Hepatocyte (in vitro differentiated cells): ENCODE results near the gene ADAMTS12. TPM values are rescaled to one million over a fixed set of nuclear protein-coding genes. Genes with fewer than 3 reads are reported as not detected.

ENCODE experiments used
- DNase-seq: peaks from one replicate; pipeline ENCODE4 v3.0.0-alpha.2; 2016; ENCODE audit warnings: low spot score
- H2AFZ ChIP-seq: fragments of 200-600 bp; sonication (generic); 2 replicates; pipeline ENCODE4 v1.6.0; 2016; ENCODE audit warnings: antibody characterized with exemption, mild to moderate bottlenecking
- H3K27ac ChIP-seq: fragments of 200-600 bp; sonication (generic); 2 replicates; pipeline ENCODE4 v1.5.1; 2016; ENCODE audit warnings: mild to moderate bottlenecking
- H3K27me3 ChIP-seq: fragments of 200-600 bp; sonication (generic); 2 replicates; pipeline ENCODE4 v1.6.1; 2016
- H3K36me3 ChIP-seq: fragments of 200-600 bp; sonication (generic); replicated peaks from 2 replicates; pipeline ENCODE4 v1.5.1; 2016; ENCODE audit warnings: low read depth; ENCODE audit not compliant: insufficient read depth
- H3K4me1 ChIP-seq: fragments of 200-600 bp; sonication (generic); 2 replicates; pipeline ENCODE4 v1.5.1; 2016; ENCODE audit warnings: mild to moderate bottlenecking, moderate library complexity; ENCODE audit not compliant: insufficient read depth
- H3K4me2 ChIP-seq: fragments of 200-600 bp; sonication (generic); 2 replicates; pipeline ENCODE4 v1.6.0; 2016
- H3K4me3 ChIP-seq: fragments of 200-600 bp; sonication (generic); 2 replicates; pipeline ENCODE4 v1.5.1; 2016; ENCODE audit warnings: mild to moderate bottlenecking
- H3K79me2 ChIP-seq: fragments of 200-600 bp; sonication (generic); 2 replicates; pipeline ENCODE4 v1.6.0; 2017; ENCODE audit warnings: mild to moderate bottlenecking
- H3K9me2 ChIP-seq: fragments of 200-600 bp; sonication (generic); replicated peaks from 2 replicates; pipeline ENCODE4 v1.6.0; 2017; ENCODE audit warnings: mild to moderate bottlenecking; ENCODE audit not compliant: insufficient read depth
- H3K9me3 ChIP-seq: fragments of 200-600 bp; sonication (generic); 2 replicates; pipeline ENCODE4 v1.5.1; 2016; ENCODE audit warnings: low read depth, mild to moderate bottlenecking
- H4K20me1 ChIP-seq: fragments of 200-600 bp; sonication (generic); 2 replicates; pipeline ENCODE4 v1.6.0; 2016; ENCODE audit warnings: mild to moderate bottlenecking; ENCODE audit not compliant: insufficient read depth, poor library complexity, severe bottlenecking
- EZH2 ChIP-seq: fragments of 200-600 bp; sonication (generic); IDR thresholded peaks from 2 replicates; pipeline ENCODE4 v1.6.1; 2016; ENCODE audit warnings: antibody characterized with exemption, mild to moderate bottlenecking, borderline replicate concordance
- EZH2phosphoT487 ChIP-seq: fragments of 200-600 bp; sonication (generic); IDR thresholded peaks from one replicate; pipeline ENCODE4 v1.6.1; 2018; ENCODE audit warnings: antibody characterized with exemption, mild to moderate bottlenecking, low read depth, moderate library complexity; ENCODE audit not compliant: unreplicated experiment, severe bottlenecking
- WGBS: methylation state at CpG from one replicate; pipeline ENCODE4 v1.1.6; 2016; ENCODE audit warnings: low lambda C conversion rate; ENCODE audit errors: missing lambda C conversion rate; 5-methylcytosine and 5-hydroxymethylcytosine counted together
- polyA plus RNA-seq: library from polyadenylated mRNA; unstranded; fragments of >200 nt; fragmentation: Nextera tagmentation; extraction: Ambion mirVana; gene quantifications from 2 replicates; pipeline ENCODE4 v1.2.1, GENCODE V29; 2016
- total RNA-seq: library from RNA; depleted of rRNA; stranded (reverse); fragments of >200 nt; gene quantifications from 2 replicates; pipeline ENCODE4 v1.2.3, GENCODE V29; 2014
- TF ChIP-seq, protein P1 (sequence below): fragments of 200-600 bp; sonication (generic); IDR thresholded peaks from 2 replicates; pipeline ENCODE4 v1.5.1; 2016; ENCODE audit warnings: antibody characterized with exemption, mild to moderate bottlenecking; ENCODE audit not compliant: poor library complexity

The ADAMTS12 gene
- total and polyA plus RNA-seq, 2 experiments from 2014 or later, result 3.2 to 8.9 TPM

DNA sequence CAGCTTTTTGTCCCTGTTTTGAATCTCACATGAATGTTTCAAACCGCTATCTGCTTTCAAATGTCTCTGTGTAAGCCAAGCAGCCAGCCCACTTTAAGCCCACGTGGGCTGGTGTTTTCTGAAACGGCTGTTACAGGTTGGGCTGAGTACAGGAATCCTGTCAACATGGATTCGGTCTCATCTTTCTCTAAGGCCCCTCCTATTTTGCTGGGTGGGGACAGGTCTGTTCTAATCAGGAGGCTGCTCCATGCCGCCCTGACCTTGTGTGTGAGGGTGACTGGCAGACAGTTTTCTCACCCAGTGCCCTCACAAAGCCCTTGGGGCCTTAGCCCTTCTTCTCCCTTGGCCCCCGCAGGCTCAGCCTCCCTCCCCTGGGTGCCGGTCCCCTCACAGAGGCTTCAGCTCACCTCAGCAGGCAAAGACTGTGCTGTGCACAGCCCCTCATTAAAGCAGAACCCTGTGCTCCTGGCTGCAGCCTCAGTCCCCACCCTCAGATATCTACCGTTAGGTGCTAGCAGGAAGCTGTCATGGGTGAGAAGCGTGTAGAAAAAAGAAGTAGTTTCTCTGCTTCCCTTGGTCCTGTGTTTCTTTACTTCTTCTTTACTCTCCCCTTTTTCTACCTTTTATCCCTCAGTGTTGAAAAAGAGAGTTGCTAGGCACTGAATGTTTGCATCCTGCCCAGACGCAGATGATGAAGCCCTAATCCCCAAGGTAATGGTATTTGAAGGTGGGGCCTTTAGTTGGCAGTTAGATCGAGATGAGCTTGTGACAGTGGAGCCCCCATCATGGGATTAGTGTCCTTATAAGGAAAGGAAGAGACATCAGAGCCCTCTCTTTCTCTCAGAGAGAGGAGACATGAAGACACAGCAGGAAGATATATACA, 205.7 kb downstream of the ADAMTS12 start:
- Histone ChIP-seq H3K27me3 (no peaks in the 10 kb centered on the region), H3K4me2 (no peak overlapping the region), H4K20me1 (no peaks in the 10 kb centered on the region), H2AFZ (no peak overlapping the region), H3K27ac (no peak overlapping the region), H3K36me3 (no peaks in the 10 kb centered on the region), H3K4me3 (no peak overlapping the region), H3K4me1 (no peaks in the 10 kb centered on the region), H3K9me2 (no peaks in the 10 kb centered on the region), H3K79me2 (no peaks in the 10 kb centered on the region), H3K9me3 (no peaks in the 10 kb centered on the region)
- TF ChIP-seq EZH2phosphoT487 (no peak), EZH2 (no peak)
- TF ChIP-seq, protein P1, sequence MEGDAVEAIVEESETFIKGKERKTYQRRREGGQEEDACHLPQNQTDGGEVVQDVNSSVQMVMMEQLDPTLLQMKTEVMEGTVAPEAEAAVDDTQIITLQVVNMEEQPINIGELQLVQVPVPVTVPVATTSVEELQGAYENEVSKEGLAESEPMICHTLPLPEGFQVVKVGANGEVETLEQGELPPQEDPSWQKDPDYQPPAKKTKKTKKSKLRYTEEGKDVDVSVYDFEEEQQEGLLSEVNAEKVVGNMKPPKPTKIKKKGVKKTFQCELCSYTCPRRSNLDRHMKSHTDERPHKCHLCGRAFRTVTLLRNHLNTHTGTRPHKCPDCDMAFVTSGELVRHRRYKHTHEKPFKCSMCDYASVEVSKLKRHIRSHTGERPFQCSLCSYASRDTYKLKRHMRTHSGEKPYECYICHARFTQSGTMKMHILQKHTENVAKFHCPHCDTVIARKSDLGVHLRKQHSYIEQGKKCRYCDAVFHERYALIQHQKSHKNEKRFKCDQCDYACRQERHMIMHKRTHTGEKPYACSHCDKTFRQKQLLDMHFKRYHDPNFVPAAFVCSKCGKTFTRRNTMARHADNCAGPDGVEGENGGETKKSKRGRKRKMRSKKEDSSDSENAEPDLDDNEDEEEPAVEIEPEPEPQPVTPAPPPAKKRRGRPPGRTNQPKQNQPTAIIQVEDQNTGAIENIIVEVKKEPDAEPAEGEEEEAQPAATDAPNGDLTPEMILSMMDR, result no peak
- 43% methylated on average over 11 of the region's 11 CpGs for WGBS
- DNase-seq, result peak; percentile 5

DNA sequence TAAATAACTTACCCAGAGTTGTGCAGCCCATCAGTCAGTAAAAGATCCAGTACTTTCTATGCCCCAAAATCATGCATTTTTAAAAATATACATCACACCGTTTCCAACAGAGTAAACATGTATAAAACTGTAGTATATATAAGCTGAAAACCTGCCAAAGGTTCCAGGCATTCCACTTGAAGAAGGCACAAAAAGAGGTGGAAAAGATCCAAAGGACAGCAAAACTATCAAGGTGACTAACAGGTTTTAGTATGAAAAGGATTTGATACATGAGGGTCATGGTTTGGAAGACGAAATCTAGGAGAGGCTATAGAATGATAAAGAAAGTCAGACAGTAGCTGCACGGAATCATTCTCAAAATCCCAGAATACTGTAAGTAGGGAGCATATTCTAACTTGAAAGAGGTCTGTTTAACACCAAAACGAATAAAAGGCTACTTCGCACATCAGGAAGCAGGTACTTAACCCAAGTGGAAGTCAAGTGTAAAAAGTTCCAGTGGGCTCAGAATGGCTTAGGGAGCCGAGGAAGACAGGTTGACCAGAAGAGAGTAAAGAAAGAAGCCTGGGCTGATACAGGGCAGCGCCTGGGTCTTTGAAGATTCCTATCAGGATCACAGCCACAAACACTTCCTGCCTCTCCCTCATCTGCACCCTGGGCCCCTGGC, 207.2 kb downstream of the ADAMTS12 start:
- Histone ChIP-seq H3K27me3 (no peaks in the 10 kb centered on the region), H3K27ac (no peak overlapping the region)
- WGBS, result 68% methylated on average over 7 of the region's 7 CpGs

DNA sequence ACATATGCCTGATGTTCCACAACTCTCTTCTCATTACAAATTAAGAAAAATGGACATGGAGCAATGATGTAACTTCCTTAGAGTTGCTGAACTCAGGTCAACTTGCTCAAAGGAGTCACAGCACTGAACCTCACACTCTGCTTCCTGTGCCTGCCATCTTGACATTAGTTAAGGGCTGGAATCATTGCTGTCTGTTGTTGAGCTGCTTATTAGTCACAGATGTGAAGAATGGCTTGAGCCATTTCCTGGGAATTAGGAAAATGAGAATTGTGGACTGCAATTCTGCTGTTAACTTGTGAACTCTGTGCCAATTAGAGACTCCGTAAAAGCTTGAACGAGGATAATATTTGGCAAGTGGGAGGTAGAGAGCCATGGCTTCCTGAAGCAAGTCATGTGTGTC, 212.0 kb downstream of the ADAMTS12 start:
- Histone ChIP-seq H3K36me3 (no peaks in the 10 kb centered on the region), H3K9me3 (no peaks in the 10 kb centered on the region), H3K4me2 (no peak overlapping the region), H2AFZ (no peak overlapping the region), H4K20me1 (no peaks in the 10 kb centered on the region), H3K9me2 (no peaks in the 10 kb centered on the region), H3K4me3 (no peak overlapping the region), H3K4me1 (no peaks in the 10 kb centered on the region), H3K27me3 (no peaks in the 10 kb centered on the region), H3K27ac (no peak overlapping the region), H3K79me2 (no peaks in the 10 kb centered on the region)
- no peak for DNase-seq
- TF ChIP-seq EZH2phosphoT487 (no peak), EZH2 (no peak)
- TF ChIP-seq, protein P1, result no peak
- WGBS, result 69% methylated on average over 2 of the region's 2 CpGs

More for the DNA sequence above, 207.2 kb downstream of the ADAMTS12 start:
- no peak for DNase-seq
- Histone ChIP-seq H3K36me3 (no peaks in the 10 kb centered on the region), H3K4me2 (no peak overlapping the region), H3K9me2 (no peaks in the 10 kb centered on the region), H3K9me3 (no peaks in the 10 kb centered on the region), H3K4me3 (no peak overlapping the region), H3K4me1 (no peaks in the 10 kb centered on the region), H3K79me2 (no peaks in the 10 kb centered on the region), H2AFZ (no peak overlapping the region), H4K20me1 (no peaks in the 10 kb centered on the region)
- TF ChIP-seq, protein P1, result no peak
- no peak for TF ChIP-seq EZH2
- no peak for TF ChIP-seq EZH2phosphoT487
